Spinal cord (tissue), 10 donors: ENCODE data around the gene ACTR5. TPM values are rescaled to one million over a fixed set of nuclear protein-coding genes. Genes with fewer than 3 reads are reported as not detected.

ENCODE experiments used
- DNase-seq, 6 donors: peaks; one replicate each; pipeline versions ENCODE4 v3.0.0 to v3.0.0-alpha.2; 2013 to 2015; ENCODE audit warnings: low spot score in 6 of 6, low read depth in 4 of 6
- H3K27ac ChIP-seq: one replicate; pipeline ENCODE4 v1.5.1; 2013; ENCODE audit warnings: low read depth, low read length, control low read depth
- H3K27me3 ChIP-seq: one replicate; pipeline ENCODE4 v1.6.1; 2013; ENCODE audit warnings: low read length; ENCODE audit not compliant: control insufficient read depth, insufficient read depth
- H3K36me3 ChIP-seq: one replicate; pipeline ENCODE4 v1.6.1; 2013; ENCODE audit warnings: low read length; ENCODE audit not compliant: control insufficient read depth, insufficient read depth
- H3K4me1 ChIP-seq: one replicate; pipeline ENCODE4 v1.6.1; 2013; ENCODE audit warnings: low read length; ENCODE audit not compliant: control insufficient read depth, insufficient read depth
- H3K4me3 ChIP-seq: one replicate; pipeline ENCODE4 v1.5.1; 2013; ENCODE audit warnings: low read depth, low read length, control low read depth
- H3K9me3 ChIP-seq: one replicate; pipeline ENCODE4 v1.6.1; 2013; ENCODE audit warnings: low read length; ENCODE audit not compliant: control insufficient read depth, insufficient read depth
- WGBS: methylation state at CpG from one replicate; pipeline ENCODE4 v1.1.5; 2013; ENCODE audit warnings: missing lambda C conversion rate; ENCODE audit not compliant: insufficient coverage; 5-methylcytosine and 5-hydroxymethylcytosine counted together
- polyA plus RNA-seq, 2 donors: library from polyadenylated mRNA; unstranded; fragments of 120-200 nt; gene quantifications; one replicate each; pipeline ENCODE4 v1.2.1, GENCODE V29; 2013; ENCODE audit not compliant: insufficient read length in 2 of 2
- total RNA-seq, 2 donors: library from RNA; depleted of rRNA in 1 of 2; stranded (reverse); fragments of 120-200 nt in 1 of 2; fragments of >200 nt in 1 of 2; gene quantifications; one replicate each; pipeline versions ENCODE4 v1.2.3 to v1.2.4, GENCODE V29; 2013 to 2014
- donor health status: healthy.

ACTR5 gene
- total and polyA plus RNA-seq, 4 donors: 7.1 to 10.9 (median 8.9) TPM

- Histone ChIP-seq H3K27ac (no peak overlapping the region), H3K4me3 (no peak overlapping the region), H3K4me1 (peaks cover 74% of the 10 kb centered on the region), H3K27me3 (peaks cover 97% of the 10 kb centered on the region), H3K9me3 (no peaks in the 10 kb centered on the region), H3K36me3 (peaks cover 6% of the 10 kb centered on the region)
- under 1% methylated on average over 46 of the region's 56 CpGs for WGBS
- peak in 2 of 6 donors; percentile 27 to 37 for DNase-seq
These were observed 20.0 kb upstream of the ACTR5 start for GRCh38 chr20:38728191-38728781.

- DNase-seq: peak in 2 of 6 donors; percentile 48 to 57
- Histone ChIP-seq H3K27ac (no peak overlapping the region), H3K4me1 (peaks cover 66% of the 10 kb centered on the region), H3K9me3 (no peaks in the 10 kb centered on the region), H3K4me3 (no peak overlapping the region), H3K27me3 (peaks cover 97% of the 10 kb centered on the region), H3K36me3 (peaks cover 6% of the 10 kb centered on the region)
- WGBS: 2% methylated on average over 24 of the region's 41 CpGs
These were observed 19.2 kb upstream of the ACTR5 start for GRCh38 chr20:38728911-38729642.

GRCh38 chr20:38729767-38730166 is 18.5 kb upstream of the ACTR5 start:
- 8% methylated on average over 6 of the region's 7 CpGs for WGBS
- Histone ChIP-seq H3K4me3 (no peak overlapping the region), H3K4me1 (peaks cover 60% of the 10 kb centered on the region)

GRCh38 chr20:38730167-38730988 is 17.9 kb upstream of the ACTR5 start:
- peaks cover 6% of the 10 kb centered on the region for H3K36me3 ChIP-seq
- H3K27me3 ChIP-seq: peaks cover 87% of the 10 kb centered on the region
- 6% methylated on average over 41 of the region's 41 CpGs for WGBS
- no peak overlapping the region for H3K4me3 ChIP-seq
- no peak overlapping the region for H3K27ac ChIP-seq
- DNase-seq: no peak
- peaks cover 54% of the 10 kb centered on the region for H3K4me1 ChIP-seq
- H3K9me3 ChIP-seq: no peaks in the 10 kb centered on the region

More at GRCh38 chr20:38729767-38730166, 18.5 kb upstream of the ACTR5 start:
- Histone ChIP-seq H3K36me3 (peaks cover 6% of the 10 kb centered on the region), H3K9me3 (no peaks in the 10 kb centered on the region), H3K27me3 (peaks cover 93% of the 10 kb centered on the region), H3K27ac (no peak overlapping the region)
- no peak for DNase-seq

DNA sequence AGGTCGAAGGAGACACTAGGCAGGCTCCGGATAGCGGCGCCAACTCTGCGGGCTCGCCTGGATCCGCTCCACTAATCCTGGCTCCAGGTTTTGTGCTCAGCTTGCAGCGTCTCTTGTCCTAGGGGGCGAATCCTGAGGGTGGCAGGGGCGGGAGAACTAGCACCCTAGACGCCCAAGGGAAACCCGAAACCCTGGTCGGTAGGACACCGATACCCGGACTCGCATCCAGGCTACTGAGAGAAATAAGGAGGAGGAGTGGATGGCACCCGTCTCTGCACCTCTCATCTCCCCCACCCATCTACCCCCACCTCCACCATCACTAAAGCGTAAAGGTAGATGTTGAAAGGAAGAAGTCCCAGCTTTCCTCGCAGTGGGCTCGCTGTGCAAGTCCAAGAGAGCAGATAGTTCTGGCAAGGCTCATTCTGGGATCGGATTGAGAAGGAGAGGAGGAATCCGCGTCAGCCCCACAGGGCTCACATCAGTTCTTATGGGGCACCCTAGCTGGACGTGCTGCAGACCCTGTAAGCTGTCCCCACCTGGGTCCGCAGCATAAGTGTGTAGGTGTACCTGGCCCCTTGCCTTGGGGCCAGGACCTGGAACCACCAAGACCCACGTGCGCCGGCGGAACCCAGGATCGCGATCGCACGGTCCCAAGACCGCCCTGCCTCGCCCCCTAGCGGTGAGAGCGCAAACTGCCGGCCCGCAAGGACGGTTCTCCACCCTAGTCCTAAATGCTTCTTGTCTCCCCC is 17.1 kb upstream of the ACTR5 start:
- under 1% methylated on average over 32 of the region's 40 CpGs for WGBS
- peak overlapping the region; percentile 21 for H3K4me3 ChIP-seq
- no peak overlapping the region for H3K27ac ChIP-seq

GRCh38 chr20:38731738-38732113 is 16.5 kb upstream of the ACTR5 start:
- H3K4me3 ChIP-seq: no peak overlapping the region
- DNase-seq: no peak
- peaks cover 6% of the 10 kb centered on the region for H3K36me3 ChIP-seq
- peaks cover 42% of the 10 kb centered on the region for H3K4me1 ChIP-seq
- H3K9me3 ChIP-seq: no peaks in the 10 kb centered on the region
- WGBS: 67% methylated on average over 1 of the region's 1 CpG
- H3K27ac ChIP-seq: no peak overlapping the region
- H3K27me3 ChIP-seq: peaks cover 76% of the 10 kb centered on the region

More for the DNA sequence above, 17.1 kb upstream of the ACTR5 start:
- Histone ChIP-seq H3K9me3 (no peaks in the 10 kb centered on the region), H3K4me1 (peaks cover 47% of the 10 kb centered on the region), H3K36me3 (peaks cover 6% of the 10 kb centered on the region), H3K27me3 (peaks cover 81% of the 10 kb centered on the region)
- peak in 2 of 6 donors; percentile 83 for DNase-seq

- peaks cover 63% of the 10 kb centered on the region for H3K27me3 ChIP-seq
- peaks cover 5% of the 10 kb centered on the region for H3K36me3 ChIP-seq
- no peak overlapping the region for H3K27ac ChIP-seq
- no peak overlapping the region for H3K4me3 ChIP-seq
- no peak for DNase-seq
- 81% methylated on average over 3 of the region's 4 CpGs for WGBS
- H3K4me1 ChIP-seq: peaks cover 30% of the 10 kb centered on the region
- H3K9me3 ChIP-seq: no peaks in the 10 kb centered on the region
These were observed 15.3 kb upstream of the ACTR5 start for GRCh38 chr20:38732981-38733380.

DNA sequence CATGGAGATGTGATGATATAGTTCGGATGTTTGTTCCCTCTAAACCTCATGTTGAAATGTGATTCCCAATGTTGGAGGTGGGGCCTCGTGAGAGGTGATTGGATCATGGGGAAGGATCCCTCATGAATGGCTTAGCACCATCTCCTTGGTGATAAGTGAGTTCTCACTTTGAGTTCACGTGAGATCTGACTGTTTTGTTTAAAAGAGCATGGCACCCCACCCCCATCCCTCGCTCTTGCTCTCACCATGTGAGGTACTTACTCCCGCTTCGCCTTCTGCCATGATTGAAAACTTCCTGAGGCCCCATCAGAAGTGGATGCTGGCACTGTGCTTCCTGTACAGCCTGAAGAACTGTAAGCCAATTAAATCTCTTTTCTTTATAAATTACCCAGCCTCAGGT is 13.1 kb upstream of the ACTR5 start:
- H3K36me3 ChIP-seq: no peaks in the 10 kb centered on the region
- peaks cover 44% of the 10 kb centered on the region for H3K27me3 ChIP-seq

GRCh38 chr20:38737887-38738286 is 10.4 kb upstream of the ACTR5 start:
- H3K27me3 ChIP-seq: peaks cover 24% of the 10 kb centered on the region
- DNase-seq: no peak
- H3K27ac ChIP-seq: no peak overlapping the region
- no peaks in the 10 kb centered on the region for H3K36me3 ChIP-seq
- H3K4me1 ChIP-seq: no peaks in the 10 kb centered on the region
- no peak overlapping the region for H3K4me3 ChIP-seq
- 80% methylated on average over 1 of the region's 1 CpG for WGBS
- H3K9me3 ChIP-seq: no peaks in the 10 kb centered on the region

More for the DNA sequence above, 13.1 kb upstream of the ACTR5 start:
- Histone ChIP-seq H3K27ac (no peak overlapping the region), H3K4me1 (peaks cover 13% of the 10 kb centered on the region), H3K9me3 (no peaks in the 10 kb centered on the region), H3K4me3 (no peak overlapping the region)
- DNase-seq: no peak
- 27% methylated on average over 3 of the region's 6 CpGs for WGBS
